Measurements from ENCODE around the gene GALNTL6.

GALNTL6 gene

GRCh38 chr4:172243551-172243950 is 430.3 kb downstream of the GALNTL6 start:
- no peak for DNase-seq

DNA sequence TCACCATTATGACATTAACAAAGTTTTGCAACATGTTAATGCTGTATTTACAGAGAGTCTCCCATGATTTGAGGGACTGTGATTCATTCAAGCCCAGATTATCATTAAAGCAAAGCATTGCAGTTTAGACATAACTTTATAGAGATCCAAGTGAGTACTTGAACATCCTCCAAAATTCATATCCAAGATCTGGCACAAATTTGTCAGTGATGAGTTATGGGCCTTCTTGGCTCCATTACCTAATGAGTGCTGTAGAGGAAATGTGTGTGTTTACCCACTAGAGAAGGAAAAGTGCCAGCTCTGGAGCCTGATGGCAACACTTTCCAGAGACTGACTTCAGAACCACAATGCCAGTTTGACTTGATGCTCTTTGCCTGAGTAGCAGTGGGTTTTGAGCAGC is 432.3 kb downstream of the GALNTL6 start:
- DNase-seq = no peak

GRCh38 chr4:172253409-172253808 is 440.2 kb downstream of the GALNTL6 start:
- no peak for DNase-seq

GRCh38 chr4:172256820-172257219 is 443.6 kb downstream of the GALNTL6 start:
- no peak for DNase-seq

DNA sequence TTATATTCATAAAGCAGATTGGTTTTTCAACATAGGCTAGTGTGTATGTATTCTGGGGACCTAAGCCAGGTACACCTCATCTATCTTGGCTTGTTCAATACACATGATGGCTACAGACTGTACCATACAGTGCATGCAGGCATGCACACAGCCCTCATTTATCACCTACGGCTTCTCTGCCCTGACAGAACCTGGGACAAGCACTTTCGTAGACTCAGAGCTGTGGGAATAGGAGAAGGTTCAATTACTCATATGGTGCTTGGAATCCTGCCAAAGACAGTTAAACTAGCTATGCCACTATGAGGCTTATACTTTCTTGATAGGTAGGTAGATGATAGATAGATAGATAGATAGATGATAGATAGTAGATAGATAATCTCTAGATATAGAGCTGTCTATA is 457.2 kb downstream of the GALNTL6 start:
- peak; percentile 39 for DNase-seq

DNA sequence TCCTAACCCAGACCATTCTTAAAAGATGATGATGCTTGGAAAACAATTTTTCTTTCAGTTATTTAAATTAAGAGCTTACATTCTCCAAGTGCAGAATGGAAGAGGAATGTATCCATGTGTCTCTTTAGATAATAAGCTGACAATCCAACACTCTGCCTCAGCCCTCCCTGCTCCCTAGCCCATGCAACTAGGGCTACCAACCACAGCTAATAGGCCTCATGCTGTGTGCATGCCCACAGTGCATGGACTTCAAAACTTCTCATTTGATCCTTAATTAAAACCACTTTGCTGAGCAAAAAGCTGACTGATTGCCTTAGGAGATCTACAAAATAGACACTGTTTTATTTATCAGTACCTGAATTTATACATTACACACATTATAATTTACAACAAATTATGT is 473.9 kb downstream of the GALNTL6 start:
- DNase-seq = no peak

- no peak for DNase-seq
Measured at GRCh38 chr4:172305698-172306097, 492.5 kb downstream of the GALNTL6 start.

GRCh38 chr4:172308078-172308477 is 494.9 kb downstream of the GALNTL6 start:
- DNase-seq = no peak

- no peak for DNase-seq
Measured at GRCh38 chr4:172311682-172312081, 498.5 kb downstream of the GALNTL6 start.

GRCh38 chr4:172323288-172323687 is 510.1 kb downstream of the GALNTL6 start:
- no peak for DNase-seq

DNA sequence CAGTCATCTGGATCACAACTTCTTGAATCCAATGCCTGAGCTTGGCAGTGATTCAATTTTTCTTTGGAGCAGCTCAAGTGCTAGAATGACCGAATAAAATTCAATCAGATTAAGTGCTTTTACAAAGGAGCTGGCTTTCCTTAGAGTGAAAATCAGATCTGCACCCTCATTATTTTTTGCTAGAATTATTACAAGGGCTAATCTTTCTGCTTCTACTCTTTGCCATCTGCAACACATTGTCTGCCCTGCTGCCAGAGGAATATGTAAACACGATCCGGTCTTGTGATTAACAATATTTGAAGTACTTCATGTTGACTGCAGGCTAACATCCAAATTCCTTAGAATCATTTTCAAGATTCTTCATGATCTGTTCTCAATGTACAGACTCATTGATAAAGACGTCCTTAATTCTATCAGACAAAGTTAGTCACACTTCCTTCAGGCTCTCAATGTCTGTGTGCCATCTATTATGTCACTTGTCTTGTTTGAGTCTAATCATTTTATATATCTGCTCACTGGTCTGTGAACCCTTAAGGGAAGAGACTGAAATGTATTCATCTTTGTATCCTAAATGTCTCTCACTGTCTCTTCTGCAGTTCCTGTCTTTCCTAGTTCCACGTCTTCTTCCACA is 531.2 kb downstream of the GALNTL6 start:
- no peak for DNase-seq

DNA sequence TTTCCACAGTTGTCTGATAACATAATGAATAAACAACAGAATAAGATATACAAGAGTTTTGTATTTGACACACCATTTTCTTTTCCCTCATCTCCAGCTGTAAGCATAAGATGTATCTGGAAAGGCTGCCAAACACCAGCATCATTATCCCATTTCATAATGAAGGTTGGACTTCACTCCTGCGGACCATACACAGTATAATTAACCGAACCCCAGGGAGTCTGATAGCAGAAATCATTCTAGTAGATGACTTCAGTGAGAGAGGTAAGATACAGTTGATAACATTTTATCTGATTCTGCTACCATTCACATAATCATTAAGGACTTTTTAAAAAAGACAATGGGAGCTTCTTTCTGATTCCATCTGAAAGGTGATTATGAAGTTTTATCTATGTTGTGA is 535.2 kb downstream of the GALNTL6 start:
- no peak for DNase-seq

DNA sequence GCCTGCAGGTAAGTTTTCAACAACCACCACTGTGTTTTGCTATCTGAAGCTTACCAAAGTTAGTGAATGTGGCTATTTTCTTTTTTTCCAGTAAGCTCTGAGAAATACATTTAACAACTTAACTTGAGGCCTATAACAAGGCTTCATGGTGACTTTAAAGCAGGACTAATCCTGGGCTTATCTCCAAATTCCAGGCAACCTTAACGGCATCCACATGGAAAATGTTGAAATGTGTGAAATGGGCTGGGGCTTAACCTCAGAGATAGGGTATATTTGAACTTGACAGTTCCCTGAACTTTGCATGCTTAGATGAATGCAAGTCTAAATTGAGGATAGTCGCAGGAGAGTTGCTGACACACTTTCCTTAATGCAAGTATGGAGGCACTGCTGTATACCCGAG is 539.2 kb downstream of the GALNTL6 start:
- DNase-seq = no peak

- no peak for DNase-seq
Measured at GRCh38 chr4:172356016-172356415, 542.8 kb downstream of the GALNTL6 start.

- no peak for DNase-seq
Measured at GRCh38 chr4:172357006-172357540, 543.9 kb downstream of the GALNTL6 start.

DNA sequence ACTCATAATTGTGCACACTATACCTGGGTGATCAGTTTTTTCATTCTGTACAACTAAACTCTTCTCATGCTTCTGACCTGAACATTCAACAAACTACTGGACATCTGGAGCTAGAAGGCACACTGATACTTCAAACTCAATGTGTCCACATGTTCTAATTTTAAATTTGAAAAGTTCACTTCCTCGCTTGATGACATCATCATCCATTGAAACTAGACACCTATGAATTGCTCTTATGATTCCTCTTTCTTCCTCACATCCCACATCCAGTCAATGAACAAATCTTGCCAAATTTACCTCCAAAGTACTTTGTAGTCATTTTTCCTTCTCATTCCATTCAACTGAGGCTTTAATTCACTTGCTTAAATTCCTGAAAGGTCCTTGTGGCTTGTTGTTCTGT is 549.4 kb downstream of the GALNTL6 start:
- DNase-seq = no peak

- DNase-seq = no peak
Measured at GRCh38 chr4:172369471-172369959, 556.3 kb downstream of the GALNTL6 start.

DNA sequence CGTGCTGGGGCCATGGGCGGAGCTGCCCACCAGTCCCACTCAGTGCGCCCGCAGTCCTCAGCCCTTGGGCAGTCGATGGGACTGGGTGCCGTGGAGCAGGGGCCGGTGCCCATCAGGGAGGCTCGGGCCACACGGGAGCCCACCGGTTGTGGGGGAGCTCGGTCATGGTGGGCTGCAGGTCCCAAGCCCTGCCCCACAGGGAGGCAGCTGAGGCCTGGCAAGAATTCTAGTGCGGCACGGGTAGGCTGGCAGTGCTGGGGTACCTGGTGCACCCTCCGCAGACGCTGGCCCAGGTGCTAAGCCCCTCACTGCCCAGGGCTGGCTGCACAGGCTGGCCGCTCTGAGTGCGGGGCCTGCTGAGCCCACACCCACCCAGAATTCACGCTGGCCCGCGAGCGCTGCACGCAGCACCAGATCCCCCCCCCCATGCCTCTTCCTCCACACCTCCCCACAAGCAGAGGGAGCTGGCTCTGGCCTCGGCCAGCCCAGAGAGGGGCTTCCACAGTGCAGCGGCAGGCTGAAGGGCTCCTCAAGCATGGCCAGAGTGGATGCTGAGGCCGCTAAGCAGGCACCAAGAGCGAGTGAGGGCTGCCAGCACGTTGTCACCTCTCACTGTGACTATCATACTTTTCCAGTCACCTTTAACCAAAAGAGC is 564.4 kb downstream of the GALNTL6 start:
- DNase-seq = no peak

- DNase-seq = no peak
Measured at GRCh38 chr4:172379834-172380233, 566.6 kb downstream of the GALNTL6 start.

DNA sequence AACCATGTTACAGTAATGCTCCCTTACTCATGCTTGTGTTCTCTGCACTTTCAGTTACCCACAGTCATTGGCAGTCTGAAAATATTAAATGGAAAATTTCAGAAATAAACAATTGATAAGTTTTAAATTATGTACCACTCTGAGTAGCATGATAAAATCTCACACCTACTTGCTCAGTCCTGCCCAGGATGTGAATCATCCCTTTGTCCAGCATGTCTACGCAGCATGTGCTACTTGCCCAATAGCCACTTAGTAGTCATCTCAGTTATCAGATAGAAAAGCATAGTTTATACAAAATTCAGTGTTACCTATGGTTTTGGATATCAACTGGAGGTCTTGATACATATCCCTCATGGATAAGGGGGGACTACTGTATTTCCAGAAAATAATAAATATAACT is 577.1 kb downstream of the GALNTL6 start:
- DNase-seq = no peak

DNA sequence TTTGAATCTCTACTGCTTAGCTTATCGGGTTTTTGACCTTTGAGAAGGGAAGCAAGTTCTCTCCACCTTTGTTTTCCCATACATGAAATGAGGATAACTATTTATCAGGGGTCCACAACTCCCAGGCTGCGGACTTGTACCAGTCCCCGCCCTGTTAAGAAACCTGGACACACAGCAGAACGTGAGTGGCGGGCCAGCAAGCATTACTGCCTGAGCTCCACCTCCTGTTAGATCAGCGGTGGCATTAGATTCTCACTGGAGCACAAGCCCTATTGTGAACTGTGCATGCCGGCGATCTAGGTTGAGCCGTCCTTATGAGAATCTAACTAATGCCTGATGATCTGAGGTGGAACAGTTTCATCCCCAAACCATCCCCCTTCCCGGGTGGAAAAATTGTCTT is 579.5 kb downstream of the GALNTL6 start:
- DNase-seq = no peak

DNA sequence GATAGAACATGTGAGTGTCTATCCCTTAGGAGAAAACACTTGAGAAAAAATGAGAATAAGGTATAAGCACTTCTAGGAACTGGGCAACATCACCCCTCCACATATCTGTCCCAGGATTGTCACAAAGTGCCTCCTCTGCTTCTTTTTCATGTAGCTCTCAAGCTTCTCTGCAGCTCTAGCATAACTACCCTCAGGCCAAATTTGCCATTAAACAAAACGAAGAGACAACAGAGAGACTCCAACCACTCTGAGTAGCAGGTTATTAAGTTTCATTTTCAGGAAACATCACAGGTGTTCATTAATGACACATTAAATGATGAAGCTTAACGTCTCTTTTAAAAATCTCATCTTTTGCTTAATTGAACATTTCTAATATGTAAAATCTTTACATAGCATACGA is 580.0 kb downstream of the GALNTL6 start:
- DNase-seq = no peak

GRCh38 chr4:172404676-172405075 is 591.5 kb downstream of the GALNTL6 start:
- DNase-seq = no peak

DNA sequence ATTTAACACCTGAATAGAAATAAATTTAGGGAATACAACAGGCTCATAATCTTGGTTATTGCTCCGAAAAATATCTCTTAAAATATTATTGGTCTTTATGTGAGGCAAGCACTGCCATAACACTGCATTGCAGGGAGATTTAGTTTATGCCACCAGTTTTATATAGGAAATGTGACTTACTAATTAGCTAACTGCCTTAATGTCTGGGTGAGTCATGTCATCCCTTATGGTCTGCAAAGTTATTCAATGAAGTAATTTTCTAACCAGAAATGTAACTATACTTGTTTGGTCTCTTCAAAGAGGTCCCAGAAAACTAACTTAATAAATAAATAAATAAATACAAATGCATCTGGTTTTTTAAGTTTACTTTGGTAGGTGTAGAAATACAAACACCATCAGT is 597.2 kb downstream of the GALNTL6 start:
- DNase-seq = no peak

DNA sequence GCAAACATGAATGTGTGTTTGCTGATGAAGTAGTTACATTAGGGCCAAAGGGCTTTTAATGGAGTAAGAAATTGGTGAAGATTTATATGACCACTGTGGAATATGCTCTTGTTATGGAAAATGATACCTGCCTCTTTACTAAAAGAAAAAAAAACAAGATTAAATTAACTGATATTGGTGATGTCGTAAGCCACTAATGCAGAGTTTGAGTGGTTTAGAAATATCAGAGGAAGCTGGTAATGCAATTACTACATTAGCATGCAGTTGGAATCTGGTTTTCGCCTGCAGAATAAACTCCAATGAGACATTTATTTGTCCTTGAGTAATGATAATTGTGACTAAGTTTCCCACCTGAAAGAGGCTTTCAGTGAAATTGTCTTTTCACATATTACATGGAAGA is 597.9 kb downstream of the GALNTL6 start:
- no peak for DNase-seq
